Gastroesophageal sphincter (tissue), 4 donors: ENCODE data around the gene ANXA7. TPM values are rescaled to one million over a fixed set of nuclear protein-coding genes. Genes with fewer than 3 reads are reported as not detected.

ENCODE experiments used
- ATAC-seq: fragments of 150-250 bp; one replicate; pipeline ENCODE4 v1.9.1; 2016; ENCODE audit warnings: mild to moderate bottlenecking, moderate library complexity
- H3K27ac ChIP-seq, 4 donors: fragments of 200-600 bp; sonication (generic) in 3 of 4; 1 replicate in 3 of 4; 2 replicates in 1 of 4; pipeline ENCODE4 v1.5.1; 2016 to 2019
- H3K27me3 ChIP-seq: fragments of 200-600 bp; sonication (generic); one replicate; pipeline ENCODE4 v1.5.1; 2019
- H3K36me3 ChIP-seq, 2 donors: fragments of 200-600 bp; sonication (generic); one replicate each; pipeline ENCODE4 v1.5.1; 2019; ENCODE audit warnings: control low read depth in 1 of 2
- H3K4me1 ChIP-seq, 3 donors: fragments of 200-600 bp; sonication (generic); 1 replicate in 2 of 3; 2 replicates in 1 of 3; pipeline ENCODE4 v1.5.1; 2016 to 2019; ENCODE audit warnings: control low read depth in 2 of 3
- H3K4me3 ChIP-seq, 2 donors: fragments of 200-600 bp; sonication (generic); one replicate each; pipeline ENCODE4 v1.5.1; 2019; ENCODE audit warnings: mild to moderate bottlenecking in 1 of 2, moderate library complexity in 1 of 2
- H3K9me3 ChIP-seq, 3 donors: fragments of 200-600 bp; sonication (generic); one replicate each; pipeline ENCODE4 v1.5.1; 2017 to 2019; ENCODE audit warnings: control low read depth in 2 of 3
- CTCF ChIP-seq, 4 experiments: fragments of 200-600 bp in 2 of 4; fragments of 450-650 bp in 2 of 4; sonication (generic) in 1 of 4; IDR thresholded peaks; one replicate each; pipeline ENCODE4 v1.5.1; 2017 to 2019; ENCODE audit warnings: antibody characterized with exemption in 4 of 4, mild to moderate bottlenecking in 2 of 4, moderate library complexity in 2 of 4
- EP300 ChIP-seq: sonication (generic); formaldehyde crosslinking; IDR thresholded peaks from one replicate; pipeline ENCODE4 v1.6.1; 2017; ENCODE audit warnings: antibody characterized with exemption, mild to moderate bottlenecking
- POLR2A ChIP-seq, 2 donors: fragments of 450-650 bp; IDR thresholded peaks; one replicate each; pipeline ENCODE4 v1.6.1; 2017; ENCODE audit warnings: antibody characterized with exemption in 2 of 2, mild to moderate bottlenecking in 2 of 2, moderate library complexity in 1 of 2
- POLR2AphosphoS5 ChIP-seq: sonication (generic); formaldehyde crosslinking; IDR thresholded peaks from one replicate; pipeline ENCODE4 v1.6.1; 2017; ENCODE audit warnings: antibody characterized with exemption
- WGBS, 2 donors: methylation state at CpG; one replicate each; pipeline ENCODE4 v1.1.5; 2018; ENCODE audit warnings: low coverage in 1 of 2; 5-methylcytosine and 5-hydroxymethylcytosine counted together
- total RNA-seq, 4 donors: library from RNA; depleted of rRNA; stranded (reverse); fragments of >200 nt; gene quantifications; one replicate each; pipeline ENCODE4 v1.1.0, GENCODE V29; 2016

Gene ANXA7
- total RNA-seq, 4 donors from 2014 or later, result 119 to 144 (median 131) TPM

- Histone ChIP-seq H3K9me3 (no peaks in the 10 kb centered on the region), H3K27me3 (no peaks in the 10 kb centered on the region), H3K27ac (no peak overlapping the region), H3K4me3 (no peak overlapping the region), H3K36me3 (peaks cover 8 to 84% of the 10 kb centered on the region in 2 donors), H3K4me1 (no peaks in the 10 kb centered on the region)
- TF ChIP-seq POLR2AphosphoS5, result no peak
- no peak for TF ChIP-seq POLR2A (IDR thresholded peaks at IDR 0.05)
- no peak for TF ChIP-seq EP300
- no peak for TF ChIP-seq CTCF (IDR thresholded peaks at IDR 0.05)
- WGBS, 2 donors, result 80 to 86% methylated on average over 4 of the region's 4 CpGs
- no peak for ATAC-seq
Measured at GRCh38 chr10:73388228-73388627, 25.6 kb downstream of the ANXA7 start.

- TF ChIP-seq POLR2A (IDR thresholded peaks at IDR 0.05), result no peak
- no peak for TF ChIP-seq EP300
- TF ChIP-seq CTCF (IDR thresholded peaks at IDR 0.05), result no peak
- no peak for TF ChIP-seq POLR2AphosphoS5
- no peak overlapping the region for H3K4me3 ChIP-seq
- peaks cover 8 to 96% of the 10 kb centered on the region in 2 donors for H3K36me3 ChIP-seq
- H3K27me3 ChIP-seq, result no peaks in the 10 kb centered on the region
- WGBS, 2 donors, result 97 to 99% methylated on average over 6 to 7 of the region's 7 CpGs
- H3K27ac ChIP-seq, result no peak overlapping the region
- no peak for ATAC-seq
- H3K9me3 ChIP-seq, result no peaks in the 10 kb centered on the region
- H3K4me1 ChIP-seq, result no peaks in the 10 kb centered on the region
Measured at GRCh38 chr10:73386583-73386982, 27.3 kb downstream of the ANXA7 start.

- H3K4me3 ChIP-seq, result no peak overlapping the region
- ATAC-seq, result no peak
- H3K27me3 ChIP-seq, result no peaks in the 10 kb centered on the region
- peaks cover 4 to 100% of the 10 kb centered on the region in 2 donors for H3K36me3 ChIP-seq
- no peaks in the 10 kb centered on the region for H3K9me3 ChIP-seq
- 100% methylated on average over 1 of the region's 1 CpG for WGBS, 2 donors
- no peaks in the 10 kb centered on the region for H3K4me1 ChIP-seq
- H3K27ac ChIP-seq, result no peak overlapping the region
- TF ChIP-seq POLR2A (IDR thresholded peaks at IDR 0.05) (no peak), CTCF (IDR thresholded peaks at IDR 0.05) (no peak), POLR2AphosphoS5 (no peak), EP300 (no peak)
Measured at GRCh38 chr10:73379064-73379748, 34.7 kb downstream of the ANXA7 start.

GRCh38 chr10:73376679-73377078 lies 37.2 kb downstream of the ANXA7 start:
- TF ChIP-seq CTCF (IDR thresholded peaks at IDR 0.05) (no peak), POLR2AphosphoS5 (no peak), EP300 (no peak), POLR2A (IDR thresholded peaks at IDR 0.05) (no peak)
- no peak for ATAC-seq
- WGBS, 2 donors, result 74 to 77% methylated on average over 2 to 3 of the region's 3 CpGs
- Histone ChIP-seq H3K4me3 (no peak overlapping the region), H3K4me1 (no peaks in the 10 kb centered on the region), H3K9me3 (no peaks in the 10 kb centered on the region), H3K36me3 (peaks cover 4 to 97% of the 10 kb centered on the region in 2 donors), H3K27ac (no peak overlapping the region), H3K27me3 (no peaks in the 10 kb centered on the region)

GRCh38 chr10:73368238-73368637 lies 45.6 kb downstream of the ANXA7 start:
- no peak overlapping the region for H3K27ac ChIP-seq
- H3K9me3 ChIP-seq, result no peaks in the 10 kb centered on the region
- no peaks in the 10 kb centered on the region for H3K4me1 ChIP-seq
- H3K36me3 ChIP-seq, result peaks cover 0 to 97% of the 10 kb centered on the region in 2 donors
- TF ChIP-seq CTCF (IDR thresholded peaks at IDR 0.05), result no peak
- no peak for TF ChIP-seq POLR2AphosphoS5
- no peak for TF ChIP-seq POLR2A (IDR thresholded peaks at IDR 0.05)
- no peak for TF ChIP-seq EP300
- no peaks in the 10 kb centered on the region for H3K27me3 ChIP-seq
- no peak for ATAC-seq
- 88 to 93% methylated on average over 2 to 4 of the region's 4 CpGs for WGBS, 2 donors
- H3K4me3 ChIP-seq, result no peak overlapping the region
